PC-9 (cell line): ENCODE data around the gene RALGAPA2. TPM values are rescaled to one million over a fixed set of nuclear protein-coding genes. Genes with fewer than 3 reads are reported as not detected.
A peak's percentile ranks its signal among the peaks of the same experiment; 100 is the strongest.

Experiments used
- BruUV-seq: library from RNA; stranded (reverse); fragments of 400-500 nt; replicated peaks from 2 replicates; lab custom pipeline; 2021; lab: Mats Ljungman, UMichigan
- CTCF ChIA-PET: fragments of 300-600 bp; sonication (Branson Sonifier 250); formaldehyde crosslinking; loops from one replicate; lab custom pipeline; 2022; ENCODE audit warnings: antibody characterized with exemption; lab: Charles Lee
- POLR2A ChIA-PET: fragments of 300-600 bp; sonication (Branson Sonifier 250); formaldehyde crosslinking; loops from one replicate; lab custom pipeline; 2022; ENCODE audit warnings: antibody characterized with exemption; ENCODE audit not compliant: unreplicated experiment; lab: Charles Lee
- DNase-seq, 2 experiments: peaks; one replicate each; pipeline versions ENCODE4 v3.0.0 to v3.0.0-alpha.2; 2015 to 2022; ENCODE audit warnings: mixed read lengths in 1 of 2
- H2AFZ ChIP-seq: fragments of 200-600 bp; sonication (generic); 2 replicates; pipeline ENCODE4 v1.8.1; 2017; ENCODE audit warnings: antibody characterized with exemption
- H3F3A ChIP-seq: fragments of 200-600 bp; sonication (generic); 2 replicates; pipeline ENCODE4 v1.8.1; 2017; ENCODE audit warnings: antibody characterized with exemption, mild to moderate bottlenecking, low read depth; ENCODE audit not compliant: insufficient read depth
- H3K27ac ChIP-seq: fragments of 200-600 bp; sonication (generic); 2 replicates; pipeline ENCODE4 v1.6.1; 2016; ENCODE audit warnings: mixed run types
- H3K27me3 ChIP-seq: fragments of 200-600 bp; sonication (generic); 2 replicates; pipeline ENCODE4 v1.6.1; 2016; ENCODE audit warnings: low read depth, mixed run types; ENCODE audit not compliant: insufficient read depth
- H3K36me3 ChIP-seq: fragments of 200-600 bp; sonication (generic); 2 replicates; pipeline ENCODE4 v1.6.1; 2016; ENCODE audit warnings: low read depth, mixed run types
- H3K4me1 ChIP-seq: fragments of 200-600 bp; sonication (generic); replicated peaks from 2 replicates; pipeline ENCODE4 v1.6.1; 2016; ENCODE audit warnings: mixed run types; ENCODE audit not compliant: insufficient read depth
- H3K4me2 ChIP-seq: fragments of 200-600 bp; sonication (generic); 2 replicates; pipeline ENCODE4 v1.6.1; 2017; ENCODE audit warnings: mixed run types
- H3K4me3 ChIP-seq: fragments of 200-600 bp; sonication (generic); 2 replicates; pipeline ENCODE4 v1.6.1; 2016; ENCODE audit warnings: mixed run types
- H3K79me2 ChIP-seq: fragments of 200-600 bp; sonication (generic); 2 replicates; pipeline ENCODE4 v1.6.1; 2017; ENCODE audit warnings: low read depth, mixed run types
- H3K9me2 ChIP-seq: fragments of 200-600 bp; sonication (generic); 2 replicates; pipeline ENCODE4 v1.8.1; 2017; ENCODE audit warnings: mild to moderate bottlenecking; ENCODE audit not compliant: insufficient read depth
- H3K9me3 ChIP-seq: fragments of 200-600 bp; sonication (generic); 2 replicates; pipeline ENCODE4 v1.8.1; 2016; ENCODE audit warnings: low read depth; ENCODE audit not compliant: insufficient read depth
- H4K20me1 ChIP-seq: fragments of 200-600 bp; sonication (generic); 2 replicates; pipeline ENCODE4 v1.8.1; 2017; ENCODE audit not compliant: insufficient read depth
- EZH2 ChIP-seq: fragments of 200-600 bp; sonication (generic); IDR thresholded peaks from 2 replicates; pipeline ENCODE4 v1.8.0; 2017; ENCODE audit warnings: antibody characterized with exemption, low read depth
- intact Hi-C: fragments of 100-400 bp; cut with micrococcal nuclease; formaldehyde crosslinking; loops from one replicate; pipeline ENCODE4 v1.10.0; 2022; ENCODE audit not compliant: unreplicated experiment
- total RNA-seq: library from RNA; stranded (reverse); gene quantifications from 2 replicates; pipeline ENCODE4 v1.2.3, GENCODE V29; 2021
- TF ChIP-seq, protein P1 (sequence below): fragments of 200-600 bp; sonication (generic); conservative IDR thresholded peaks from 2 replicates; pipeline ENCODE4 v1.6.1; 2017; ENCODE audit warnings: mixed run types, antibody characterized with exemption, mild to moderate bottlenecking, moderate library complexity

The RALGAPA2 gene
- total RNA-seq, 1 experiment from 2014 or later, result 28.7 TPM

DNA sequence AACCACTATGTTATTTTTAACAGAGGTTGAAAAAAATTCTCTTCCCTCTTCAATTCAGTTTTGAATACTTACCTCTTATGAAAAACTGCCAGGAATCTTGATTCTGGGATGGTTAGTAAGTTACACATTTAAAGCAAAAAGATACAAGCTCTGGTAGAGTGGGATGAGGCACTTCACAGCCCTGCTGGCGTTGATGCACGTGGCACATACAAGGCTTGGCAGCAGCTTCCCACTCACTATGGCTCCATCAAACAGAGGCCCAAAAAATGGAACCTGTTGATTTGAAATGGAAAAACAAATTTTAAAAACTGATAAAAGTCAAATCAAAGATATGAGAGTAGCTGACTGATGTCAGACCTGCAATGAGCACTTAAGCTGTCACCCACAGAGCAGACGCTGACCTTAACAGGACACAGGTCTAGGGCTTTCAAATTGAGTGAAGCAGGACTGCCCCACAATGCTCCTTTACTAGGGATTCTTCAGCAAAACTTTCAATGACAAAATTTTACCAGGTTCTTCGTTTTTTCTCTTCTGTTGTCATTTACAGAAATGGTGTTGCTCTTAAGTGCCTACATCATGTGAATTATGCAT lies 239.7 kb downstream of the RALGAPA2 start:
- Histone ChIP-seq H4K20me1 (no peaks in the 10 kb centered on the region), H3K27me3 (no peaks in the 10 kb centered on the region), H3K9me2 (no peaks in the 10 kb centered on the region), H3K4me2 (no peak overlapping the region), H3K9me3 (no peaks in the 10 kb centered on the region), H3K36me3 (no peaks in the 10 kb centered on the region), H3F3A (no peaks in the 10 kb centered on the region), H3K4me1 (no peaks in the 10 kb centered on the region), H3K79me2 (no peaks in the 10 kb centered on the region), H3K27ac (no peak overlapping the region), H3K4me3 (no peak overlapping the region), H2AFZ (no peak overlapping the region)
- no peak for DNase-seq
- TF ChIP-seq, protein P1, sequence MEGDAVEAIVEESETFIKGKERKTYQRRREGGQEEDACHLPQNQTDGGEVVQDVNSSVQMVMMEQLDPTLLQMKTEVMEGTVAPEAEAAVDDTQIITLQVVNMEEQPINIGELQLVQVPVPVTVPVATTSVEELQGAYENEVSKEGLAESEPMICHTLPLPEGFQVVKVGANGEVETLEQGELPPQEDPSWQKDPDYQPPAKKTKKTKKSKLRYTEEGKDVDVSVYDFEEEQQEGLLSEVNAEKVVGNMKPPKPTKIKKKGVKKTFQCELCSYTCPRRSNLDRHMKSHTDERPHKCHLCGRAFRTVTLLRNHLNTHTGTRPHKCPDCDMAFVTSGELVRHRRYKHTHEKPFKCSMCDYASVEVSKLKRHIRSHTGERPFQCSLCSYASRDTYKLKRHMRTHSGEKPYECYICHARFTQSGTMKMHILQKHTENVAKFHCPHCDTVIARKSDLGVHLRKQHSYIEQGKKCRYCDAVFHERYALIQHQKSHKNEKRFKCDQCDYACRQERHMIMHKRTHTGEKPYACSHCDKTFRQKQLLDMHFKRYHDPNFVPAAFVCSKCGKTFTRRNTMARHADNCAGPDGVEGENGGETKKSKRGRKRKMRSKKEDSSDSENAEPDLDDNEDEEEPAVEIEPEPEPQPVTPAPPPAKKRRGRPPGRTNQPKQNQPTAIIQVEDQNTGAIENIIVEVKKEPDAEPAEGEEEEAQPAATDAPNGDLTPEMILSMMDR, result no peak
- no peak for TF ChIP-seq EZH2
- ChIA-PET CTCF (interaction anchor here (0.5 kb wide), 1 partner anchor 125 kb away, joined by 3 read pairs; no protein-coding TSS in a partner anchor), POLR2A (no interaction called here)
- no TSS peak for BruUV-seq
- intact Hi-C loops, result loop anchor here (10.0 kb wide), 1 partner anchor 1638 kb away; no protein-coding TSS in a partner anchor

DNA sequence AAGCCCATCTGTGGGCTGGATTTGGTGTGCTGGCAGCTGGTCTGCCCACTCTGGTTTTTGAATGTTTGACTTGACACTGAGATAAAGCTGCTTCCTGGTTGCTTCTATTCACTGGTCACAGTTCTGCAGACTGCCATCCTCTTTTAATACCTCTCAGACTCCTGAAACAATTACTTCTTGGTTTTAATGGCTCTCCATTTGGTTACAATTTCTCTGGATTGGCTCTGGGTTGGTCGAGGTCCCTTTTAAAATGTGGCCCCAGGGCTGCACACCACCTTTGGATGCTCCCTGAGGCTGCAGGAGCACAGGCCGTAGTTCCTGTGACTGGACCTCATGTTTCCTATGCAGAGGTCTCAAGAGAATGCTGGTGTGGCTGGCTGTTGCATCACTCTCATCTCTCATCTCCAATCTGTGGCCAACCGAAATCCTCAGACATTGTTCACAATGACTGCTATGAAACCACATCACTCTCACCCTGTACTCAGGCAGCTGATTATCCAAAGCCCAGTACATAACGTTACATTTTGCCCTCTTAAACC lies 246.0 kb downstream of the RALGAPA2 start:
- Histone ChIP-seq H3K27me3 (no peaks in the 10 kb centered on the region), H2AFZ (no peak overlapping the region), H3K9me3 (no peaks in the 10 kb centered on the region), H3K4me1 (no peaks in the 10 kb centered on the region), H3K4me3 (no peak overlapping the region), H3K4me2 (no peak overlapping the region), H3K9me2 (no peaks in the 10 kb centered on the region), H3K27ac (no peak overlapping the region), H4K20me1 (no peaks in the 10 kb centered on the region), H3K79me2 (no peaks in the 10 kb centered on the region), H3F3A (no peaks in the 10 kb centered on the region), H3K36me3 (no peaks in the 10 kb centered on the region)
- CTCF ChIA-PET, result no interaction called here
- TF ChIP-seq, protein P1, result no peak
- TF ChIP-seq EZH2, result no peak
- intact Hi-C loops, result no loop called here
- no TSS peak for BruUV-seq
- POLR2A ChIA-PET, result no interaction called here
- no peak for DNase-seq

DNA sequence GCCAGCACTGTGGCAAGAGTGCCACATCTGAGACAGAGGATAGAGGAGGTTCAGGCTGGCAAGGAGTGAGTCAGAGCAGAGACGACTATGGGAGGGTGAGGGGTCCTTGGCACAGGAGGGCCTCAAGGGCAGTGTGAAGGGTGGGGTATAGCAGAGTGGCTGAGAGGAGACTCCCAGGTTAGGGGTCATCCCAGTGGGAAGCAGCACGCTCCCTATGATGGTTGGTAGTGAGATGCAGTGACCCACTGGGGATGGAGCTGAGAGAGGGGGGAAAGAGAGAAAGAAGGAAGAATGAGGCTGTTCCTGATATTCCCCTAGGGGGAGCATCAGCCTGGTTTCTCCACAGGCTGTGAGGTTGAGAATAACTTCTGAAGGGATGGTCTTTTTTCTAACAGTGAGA lies 247.2 kb downstream of the RALGAPA2 start:
- Histone ChIP-seq H4K20me1 (no peaks in the 10 kb centered on the region), H3K4me3 (no peak overlapping the region), H3K9me3 (no peaks in the 10 kb centered on the region), H2AFZ (no peak overlapping the region), H3K27me3 (no peaks in the 10 kb centered on the region), H3K36me3 (no peaks in the 10 kb centered on the region), H3K9me2 (no peaks in the 10 kb centered on the region), H3K4me2 (no peak overlapping the region), H3K27ac (no peak overlapping the region), H3K4me1 (no peaks in the 10 kb centered on the region), H3F3A (no peaks in the 10 kb centered on the region), H3K79me2 (no peaks in the 10 kb centered on the region)
- TF ChIP-seq EZH2, result no peak
- TF ChIP-seq, protein P1, result peak; percentile 37; the same call in 1 of the 2 replicates
- no TSS peak for BruUV-seq
- ChIA-PET CTCF (no interaction called here), POLR2A (no interaction called here)
- intact Hi-C loops, result no loop called here
- DNase-seq, result no peak
